Stimulated activated CD8-positive, alpha-beta memory T cell treated with anti-CD3 and anti-CD28 coated beads, Interleukin-15, amount 100 ng/mL, for 24 hours (primary cell): ENCODE data around the gene ACAN.

ENCODE experiments used
- DNase-seq: peaks from one replicate; pipeline ENCODE4 v3.0.0-alpha.2; 2020; ENCODE audit warnings: low read depth

Gene ACAN

DNA sequence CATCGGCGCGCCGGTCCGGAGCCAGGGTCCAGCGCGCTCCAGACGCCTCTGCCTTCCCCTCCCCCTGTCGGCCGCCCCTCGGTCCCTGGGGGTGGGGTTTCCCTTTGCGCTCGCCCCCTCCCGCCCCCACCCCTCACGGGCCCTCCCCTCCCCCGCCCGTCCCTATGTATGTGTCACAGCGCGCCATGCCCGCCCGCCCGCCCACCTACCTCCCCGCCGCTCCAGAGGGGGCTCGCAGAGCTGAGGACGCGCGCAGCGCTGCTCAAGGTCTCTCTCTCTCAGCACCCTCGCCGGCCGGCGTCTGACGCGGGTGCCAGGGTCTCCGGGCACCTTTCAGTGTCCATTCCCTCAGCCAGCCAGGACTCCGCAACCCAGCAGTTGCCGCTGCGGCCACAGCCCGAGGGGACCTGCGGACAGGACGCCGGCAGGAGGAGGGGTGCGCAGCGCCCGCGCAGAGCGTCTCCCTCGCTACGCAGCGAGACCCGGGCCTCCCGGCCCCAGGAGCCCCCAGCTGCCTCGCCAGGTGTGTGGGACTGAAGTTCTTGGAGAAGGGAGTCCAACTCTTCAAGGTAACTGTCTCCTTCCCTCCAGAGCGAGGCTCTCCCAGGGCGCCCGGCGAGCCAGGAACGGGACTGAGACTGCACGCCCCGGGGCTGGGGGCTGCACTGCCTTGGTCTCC lies at the start of gene ACAN:
Gene ACAN, plus strand, starts transcription at position 196 of the 679 bp plus-strand sequence. CDS start 32,771 bp downstream, outside the sequence.
- DNase-seq = no peak

DNA sequence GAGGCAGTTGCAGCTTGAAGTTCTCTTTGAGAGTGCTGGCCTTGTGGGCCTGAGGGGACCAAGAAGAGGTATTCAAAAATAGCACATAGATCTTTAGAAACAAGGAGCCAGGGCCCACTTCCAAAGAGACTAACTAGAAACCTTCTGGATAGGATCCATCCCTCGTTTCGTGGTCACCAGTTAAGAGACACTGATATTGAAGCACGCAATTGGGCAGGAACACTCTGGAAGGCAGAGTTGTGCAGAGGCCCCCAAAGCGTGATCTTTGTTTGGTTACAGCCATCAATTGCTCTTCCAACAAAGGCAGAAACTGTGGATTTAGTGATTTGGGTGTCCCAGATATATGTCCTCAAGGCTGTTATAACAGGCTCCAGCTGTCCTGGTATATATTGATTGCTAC lies 46.7 kb upstream of the ACAN start:
- no peak for DNase-seq

DNA sequence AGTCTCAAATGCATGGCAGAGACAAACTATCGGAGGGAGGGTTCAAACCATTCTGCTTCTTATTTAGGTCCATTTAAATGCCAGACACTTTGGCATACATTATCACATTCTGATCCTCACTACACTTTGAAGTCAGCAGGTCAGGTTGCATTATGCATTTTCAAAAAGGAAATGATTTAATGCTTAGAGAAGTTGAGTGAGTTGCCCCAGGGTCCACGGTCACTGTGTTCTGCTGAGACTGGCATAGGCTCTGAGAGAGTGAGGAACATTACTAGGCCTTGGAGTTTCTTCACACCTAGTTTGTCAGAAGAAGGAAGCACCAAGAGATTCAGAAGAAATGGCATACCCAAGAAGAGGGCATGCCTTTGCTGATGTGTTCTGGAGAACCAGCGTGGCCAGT lies 46.3 kb upstream of the ACAN start:
- no peak for DNase-seq

DNA sequence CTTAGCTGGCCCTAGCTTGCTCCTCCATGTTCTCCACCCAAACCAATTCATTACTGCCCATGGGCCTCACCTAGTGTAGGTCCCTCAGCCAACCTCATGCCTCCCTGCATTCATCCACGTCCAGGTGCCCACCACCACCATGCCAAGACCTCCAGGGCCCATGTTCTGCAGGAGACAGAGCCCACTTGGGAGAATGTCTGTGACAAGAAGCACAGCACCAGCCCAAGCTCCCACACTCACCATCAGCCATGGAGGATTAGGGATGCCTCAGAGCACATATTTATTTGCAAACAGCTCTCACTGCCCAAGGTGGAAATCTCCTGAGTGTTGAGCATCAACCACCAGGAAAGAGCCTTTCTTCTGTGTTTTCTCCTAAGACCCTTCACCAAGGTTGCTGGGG lies 43.4 kb upstream of the ACAN start:
- no peak for DNase-seq

DNA sequence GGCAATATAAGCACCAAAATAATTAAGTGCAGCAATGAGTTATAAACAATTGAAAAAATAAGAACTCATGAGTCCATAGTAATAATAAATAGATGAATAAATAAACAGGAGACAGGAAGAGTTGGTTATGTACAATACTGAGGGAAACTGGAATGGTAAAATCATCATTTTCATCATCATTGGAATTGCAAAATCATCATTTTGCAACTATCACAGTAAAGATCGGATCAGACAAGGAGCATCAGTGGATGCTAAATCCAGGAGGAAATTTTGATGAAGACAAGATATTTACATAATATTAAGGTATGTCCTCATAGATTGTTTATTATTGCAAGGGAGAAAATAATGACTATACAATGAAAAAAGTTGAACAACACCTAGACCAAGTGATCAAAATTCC lies 38.8 kb upstream of the ACAN start:
- no peak for DNase-seq

DNA sequence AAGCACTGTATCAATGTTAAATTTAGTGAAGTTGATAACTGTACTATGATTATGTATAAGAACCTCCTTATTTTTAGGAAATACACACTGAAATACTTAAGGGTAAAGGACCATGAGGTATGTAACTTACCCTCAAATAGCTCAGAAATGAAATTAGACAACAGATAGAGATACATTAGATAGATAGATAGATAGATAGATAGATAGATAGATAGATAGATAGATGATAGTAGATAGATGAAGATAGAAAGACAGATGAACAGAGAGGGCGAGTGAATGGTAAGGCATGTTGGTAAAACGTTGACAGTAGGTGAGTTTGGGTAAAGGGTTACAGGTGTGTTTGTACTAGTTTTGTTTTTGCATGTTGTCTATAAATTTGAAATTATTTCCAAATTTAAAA lies 38.0 kb upstream of the ACAN start:
- no peak for DNase-seq

DNA sequence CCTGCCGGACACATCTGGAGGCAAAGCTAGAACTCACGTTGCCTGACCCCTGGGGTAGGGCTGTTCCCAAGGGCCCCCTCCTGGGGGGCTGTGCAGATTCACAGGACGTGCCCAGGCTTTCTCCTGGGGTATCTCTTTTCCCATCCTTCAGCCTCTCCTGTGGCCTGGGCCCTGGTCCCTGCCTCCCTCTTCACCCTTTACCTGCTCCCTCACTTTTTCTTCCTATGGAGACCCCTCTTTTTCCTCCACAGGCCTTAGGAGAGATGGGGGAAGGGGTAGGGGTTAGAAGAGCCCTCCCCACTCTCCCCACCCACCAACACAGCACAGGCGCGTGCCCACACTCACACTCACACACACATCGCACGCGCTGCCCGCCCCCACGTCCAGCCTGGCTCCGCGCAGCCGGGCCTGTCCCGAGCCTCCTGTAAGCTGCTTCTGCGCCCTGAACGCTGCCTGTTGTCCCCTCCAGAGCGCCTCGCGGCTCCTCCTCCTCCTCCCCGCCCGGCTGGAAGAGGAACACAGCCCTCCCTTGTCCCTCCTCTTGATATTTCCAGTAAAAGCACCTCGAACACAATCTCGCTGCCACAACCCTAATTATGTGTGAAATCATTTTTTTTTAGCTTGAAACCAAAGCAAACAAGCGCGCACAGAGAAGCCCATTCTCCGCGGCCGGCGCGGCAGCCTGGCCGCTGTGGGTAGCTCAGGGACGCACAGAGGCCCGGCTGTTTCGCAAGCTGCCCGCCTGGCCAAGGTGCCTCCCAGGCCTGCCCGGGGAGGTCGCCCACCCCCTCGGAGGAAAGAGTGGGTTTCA lies 33.9 kb upstream of the ACAN start:
- DNase-seq = no peak

DNA sequence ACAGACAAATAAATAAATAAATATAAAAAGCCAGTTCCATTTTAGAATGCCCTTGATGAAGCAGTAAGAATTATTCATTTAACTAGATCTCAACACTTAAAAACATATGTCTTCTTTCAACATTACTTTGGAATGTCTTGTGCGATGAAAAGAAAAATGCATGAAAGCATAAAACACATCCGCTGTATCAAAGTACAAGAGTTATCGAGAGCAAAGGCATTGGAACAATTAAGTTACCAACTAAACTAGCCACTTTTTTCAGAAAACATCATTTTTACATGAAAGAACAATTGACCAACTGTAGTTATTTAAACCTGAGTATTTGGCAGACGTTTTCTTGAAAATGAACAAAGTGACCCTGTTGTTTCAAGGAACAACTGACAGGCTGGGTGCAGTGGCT lies 27.5 kb upstream of the ACAN start:
- no peak for DNase-seq

DNA sequence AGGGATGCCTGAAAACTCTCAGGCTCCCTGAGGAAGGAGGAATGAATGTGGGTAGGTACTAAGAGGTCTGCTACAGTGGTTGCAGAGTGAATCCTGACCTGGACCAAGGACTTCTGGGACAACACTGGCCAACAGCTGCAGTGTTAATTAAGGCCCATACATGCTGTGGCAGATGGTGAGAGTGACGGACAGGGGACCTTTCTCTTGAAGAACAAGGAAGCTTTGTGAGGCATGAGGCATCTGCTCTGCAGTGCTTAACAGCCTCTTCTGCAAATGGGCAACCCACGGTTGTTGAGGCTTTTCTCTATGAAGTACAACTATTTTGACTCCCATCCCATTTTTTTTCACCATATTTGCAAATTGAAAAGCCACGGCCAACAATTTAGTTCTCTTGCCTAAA lies 26.6 kb upstream of the ACAN start:
- no peak for DNase-seq

DNA sequence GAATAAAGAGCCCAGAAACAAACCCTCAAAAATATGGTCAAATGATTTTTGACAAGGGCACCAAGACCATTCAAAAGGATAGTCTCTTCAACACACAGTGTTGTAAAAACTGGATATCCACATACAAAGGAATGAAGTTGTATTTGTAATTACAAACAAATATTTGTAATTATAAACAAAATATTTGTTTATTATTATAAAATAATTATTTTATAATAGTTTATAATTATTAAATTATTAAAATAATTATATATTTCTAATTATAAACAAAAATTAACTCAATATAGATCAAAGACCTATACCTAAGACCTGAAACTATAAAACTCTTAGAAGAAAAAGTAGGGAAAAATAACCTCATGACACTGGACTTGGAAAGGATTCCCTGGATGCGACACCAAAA lies 23.3 kb upstream of the ACAN start:
- no peak for DNase-seq

DNA sequence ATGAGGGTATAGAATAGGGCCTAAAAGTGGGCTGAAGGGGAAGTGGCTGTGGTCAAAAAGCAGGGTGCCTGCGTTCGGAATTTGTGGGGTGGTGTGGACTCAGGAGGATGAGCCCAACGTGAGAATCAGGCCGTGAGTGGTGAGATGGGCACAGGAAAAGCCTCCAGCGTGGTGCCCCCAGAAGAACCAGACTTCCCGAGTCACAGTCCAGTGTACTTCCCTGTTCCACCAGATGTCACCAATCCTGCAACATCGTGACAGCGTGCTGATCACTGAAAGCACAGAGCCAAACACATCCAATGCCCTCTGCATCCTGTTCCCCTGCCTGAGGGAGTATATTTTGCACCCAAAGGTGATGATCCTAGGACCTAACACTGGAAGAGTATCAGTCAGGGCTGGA lies 20.8 kb upstream of the ACAN start:
- no peak for DNase-seq

DNA sequence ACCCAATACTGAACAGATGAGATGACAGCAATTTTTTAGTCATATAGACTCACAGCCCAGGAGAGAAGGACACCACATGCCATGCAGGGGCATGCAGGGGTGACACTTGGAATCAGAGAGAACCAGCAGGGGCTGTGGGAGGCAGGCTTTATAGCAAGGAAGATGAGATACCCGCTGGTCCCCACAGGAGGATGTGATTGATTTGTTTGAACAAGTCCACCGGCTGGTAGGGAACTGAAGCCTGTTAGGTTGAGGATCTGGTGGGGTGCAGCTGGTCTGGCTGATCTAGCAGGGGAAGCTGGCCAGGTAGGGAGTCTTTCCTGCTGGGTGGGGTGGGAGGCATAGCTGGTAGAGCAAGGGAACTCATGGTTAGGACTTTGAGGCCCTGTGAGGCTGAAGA lies 18.0 kb upstream of the ACAN start:
- DNase-seq = no peak

DNA sequence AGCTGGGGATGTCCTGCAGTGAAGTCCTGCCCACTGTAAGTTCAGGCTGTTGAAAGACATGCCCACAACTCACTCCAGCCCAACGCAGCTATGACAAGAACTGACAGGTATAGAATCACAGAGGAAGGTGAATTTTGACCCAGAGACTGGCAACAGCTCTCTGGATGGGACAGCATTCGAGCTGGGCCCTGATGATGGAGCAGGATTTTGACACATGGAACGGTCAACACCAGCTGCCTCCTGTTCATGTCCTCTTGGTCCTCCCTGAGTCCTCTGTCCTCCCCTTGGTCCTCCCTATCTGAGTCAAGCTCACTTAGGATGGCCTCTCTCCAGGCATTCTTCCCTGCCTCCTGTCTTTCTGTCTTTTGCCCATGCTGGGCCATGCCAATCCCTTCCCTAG lies 15.2 kb upstream of the ACAN start:
- no peak for DNase-seq

DNA sequence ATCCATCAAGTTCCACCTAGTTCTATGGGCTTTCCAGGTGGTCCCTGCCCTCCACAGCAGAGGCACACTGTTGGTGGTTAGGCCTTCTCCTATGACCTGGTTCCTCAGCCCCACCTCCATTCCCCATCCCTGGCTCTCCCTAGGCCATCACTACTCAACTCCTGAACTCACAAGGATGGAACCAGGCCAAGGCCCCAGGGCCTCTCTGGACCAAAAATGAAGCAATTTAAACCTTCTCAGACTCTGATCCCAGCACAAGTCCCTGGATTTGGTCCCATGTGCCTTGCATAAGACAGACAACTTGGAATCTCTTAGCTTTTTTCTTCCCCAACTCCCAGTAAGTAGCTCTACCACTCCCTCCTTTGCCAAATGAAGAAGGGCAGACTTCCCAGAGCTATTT lies 14.4 kb upstream of the ACAN start:
- no peak for DNase-seq

DNA sequence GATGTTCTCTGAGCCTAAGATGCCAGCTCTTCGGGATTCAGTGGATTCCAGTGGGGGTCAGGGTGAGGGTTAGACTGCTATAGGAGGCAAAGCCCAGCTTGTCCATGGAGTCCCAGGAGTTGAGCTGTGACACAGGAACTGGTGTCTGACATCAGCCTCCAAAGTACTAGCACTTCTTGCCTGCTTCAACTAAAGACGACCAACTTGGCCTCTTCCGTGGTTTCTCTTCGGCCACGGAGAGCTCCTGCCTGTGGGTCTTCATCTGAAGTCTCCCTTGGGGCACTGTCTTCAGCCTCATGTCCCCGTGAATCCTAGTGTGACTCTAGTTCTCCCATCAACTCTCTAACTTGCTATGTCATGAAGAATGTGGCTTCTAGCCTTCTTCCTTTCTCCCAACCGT lies 12.8 kb upstream of the ACAN start:
- no peak for DNase-seq

DNA sequence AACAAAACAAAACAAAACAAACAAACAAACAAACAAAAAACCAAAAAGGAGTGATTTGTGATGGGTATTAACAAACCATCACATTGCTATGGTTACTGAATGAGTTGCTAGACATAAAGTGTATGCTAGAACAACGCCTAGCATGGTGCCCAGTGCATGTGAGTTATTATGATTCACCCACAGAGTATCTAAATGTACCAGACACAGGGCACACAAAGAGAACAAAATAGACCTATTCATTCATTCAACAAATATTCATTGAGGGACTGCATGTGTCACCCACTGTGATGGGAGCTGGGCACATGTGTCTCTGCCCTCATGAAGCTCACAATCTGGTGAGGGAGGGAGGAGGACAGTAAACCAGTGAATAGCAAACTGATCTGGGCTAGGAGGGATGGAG lies 11.6 kb upstream of the ACAN start:
- DNase-seq = no peak

DNA sequence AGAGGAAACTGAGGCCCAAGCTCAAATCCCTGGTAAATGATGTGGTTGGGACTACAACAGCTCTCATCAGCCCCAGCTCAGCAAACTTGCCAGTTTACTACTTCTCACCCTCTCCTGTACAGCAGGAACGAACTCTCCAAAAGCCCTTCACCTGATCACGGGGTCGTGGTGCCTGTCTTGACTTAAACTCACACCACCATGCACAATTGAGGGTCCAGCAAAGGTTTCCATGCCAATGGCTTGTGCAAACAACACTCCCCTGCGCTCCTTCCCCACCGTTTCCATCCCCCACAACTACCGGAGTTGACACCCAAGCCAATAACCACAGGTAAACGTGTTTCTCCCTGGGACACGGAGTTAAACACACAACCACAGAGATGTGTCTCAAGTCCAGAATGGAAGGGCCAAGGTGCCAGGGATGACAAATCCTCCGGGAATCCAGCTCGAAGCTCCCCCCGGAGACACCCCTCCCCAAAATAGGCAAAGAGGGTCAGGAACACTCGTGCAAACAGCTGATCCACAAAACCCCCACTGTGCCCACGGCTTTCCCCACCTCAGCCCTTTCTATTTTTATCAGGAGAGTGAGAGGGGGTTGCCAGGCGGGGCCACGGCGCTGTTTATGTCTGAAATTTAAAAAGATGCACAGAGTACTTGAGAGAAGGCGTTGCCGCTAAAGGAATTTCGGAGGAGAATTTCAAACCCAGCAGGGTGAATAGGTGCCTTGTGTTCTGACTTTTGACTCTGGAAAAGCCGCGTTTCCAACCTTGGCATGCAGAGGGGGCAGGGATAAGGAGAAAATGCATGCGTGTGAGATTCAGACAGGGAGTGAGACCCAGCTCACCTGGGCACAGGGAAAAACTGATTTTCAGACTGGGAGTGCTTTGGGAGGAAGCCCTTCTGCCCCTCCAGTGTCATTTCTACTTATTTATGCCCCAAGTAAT lies 10.6 kb upstream of the ACAN start:
- no peak for DNase-seq

DNA sequence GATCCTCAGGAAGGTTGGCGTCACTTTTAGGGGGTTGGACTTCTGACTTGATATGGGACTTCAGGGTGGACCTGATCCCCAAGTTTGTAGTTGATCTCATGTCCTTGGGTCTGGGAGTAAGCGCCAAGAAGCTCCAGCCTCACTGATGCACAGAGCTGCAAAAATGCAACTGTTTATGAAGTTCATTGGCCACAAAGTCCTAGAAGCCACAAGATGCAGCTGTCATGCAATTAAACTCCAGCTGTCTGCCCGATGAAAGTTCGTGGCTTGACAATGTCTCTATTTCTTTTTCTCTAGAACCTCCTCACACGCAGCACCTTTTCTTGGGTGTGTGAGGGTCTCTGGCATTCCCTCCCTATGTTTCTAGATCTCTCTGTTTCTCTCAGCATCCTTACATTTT lies 9.2 kb upstream of the ACAN start:
- DNase-seq = no peak

DNA sequence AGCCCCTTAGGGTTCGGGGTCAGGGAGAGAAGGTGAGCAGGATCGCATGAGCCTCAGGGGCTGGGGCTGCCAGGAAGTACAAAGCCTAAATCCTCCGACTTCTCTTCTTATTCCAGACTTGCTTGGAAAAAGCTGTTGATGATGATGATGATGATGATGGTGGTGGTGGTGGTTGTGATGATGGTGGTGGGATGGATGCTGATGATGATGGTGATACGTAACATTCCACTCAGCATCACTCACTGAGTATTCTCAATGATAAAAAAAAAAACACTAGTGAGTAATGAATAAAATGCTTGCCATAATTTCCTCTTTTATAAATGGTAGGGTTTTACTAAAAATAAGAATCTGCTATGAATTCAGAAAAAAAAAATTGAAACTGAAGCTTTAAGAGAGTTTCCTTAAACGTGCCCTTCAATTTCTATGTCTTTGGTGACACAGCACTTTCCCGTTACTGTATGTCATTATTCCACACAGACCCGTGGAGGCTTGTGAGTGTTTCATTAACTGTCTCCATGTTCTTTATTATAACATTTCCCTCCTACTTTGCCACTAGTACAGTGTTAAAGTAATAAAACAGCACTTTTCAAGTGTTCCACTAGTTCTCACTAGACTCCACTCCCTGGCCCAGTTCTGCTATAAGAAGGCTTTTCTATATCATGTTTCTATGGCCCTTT lies 5.4 kb upstream of the ACAN start:
- DNase-seq = no peak

DNA sequence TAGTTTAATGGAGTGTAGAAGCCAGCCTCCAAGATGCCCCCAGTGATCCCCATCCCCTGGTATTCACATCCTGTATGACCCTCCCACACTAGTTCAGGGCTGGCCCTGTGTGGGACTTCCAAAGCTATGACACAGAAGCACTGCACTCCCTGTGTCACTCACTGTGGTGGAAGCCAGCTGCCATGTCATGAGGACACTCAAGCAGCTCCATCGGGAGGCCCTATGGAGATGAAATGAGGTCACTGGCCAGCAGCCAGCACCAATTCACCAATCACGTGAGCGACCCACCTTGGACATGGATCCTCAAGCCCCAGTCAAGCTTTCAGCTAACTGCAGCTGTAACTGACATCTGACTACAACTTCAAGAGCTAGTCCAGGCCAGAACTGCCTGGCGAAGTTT lies 3.9 kb upstream of the ACAN start:
- no peak for DNase-seq

DNA sequence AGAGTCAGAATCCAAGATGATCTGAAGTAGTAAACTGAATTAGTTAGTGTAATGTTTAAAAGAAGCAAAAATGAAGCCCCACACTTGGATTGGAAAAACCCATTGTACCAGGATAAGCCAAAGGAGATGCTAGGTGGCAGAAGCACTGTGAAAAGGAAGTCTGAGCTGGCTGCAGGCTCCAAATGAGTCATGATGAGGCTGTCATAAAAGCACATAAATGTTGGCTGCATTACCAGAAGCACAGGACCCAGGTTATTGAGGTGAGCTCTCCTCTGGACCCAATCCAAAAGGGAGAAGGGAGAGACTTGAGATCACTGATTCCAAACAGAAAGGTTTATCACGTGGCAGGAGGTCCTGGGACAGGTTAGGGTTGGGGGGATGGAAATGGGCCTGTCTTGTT lies 3.2 kb upstream of the ACAN start:
- DNase-seq = no peak

DNA sequence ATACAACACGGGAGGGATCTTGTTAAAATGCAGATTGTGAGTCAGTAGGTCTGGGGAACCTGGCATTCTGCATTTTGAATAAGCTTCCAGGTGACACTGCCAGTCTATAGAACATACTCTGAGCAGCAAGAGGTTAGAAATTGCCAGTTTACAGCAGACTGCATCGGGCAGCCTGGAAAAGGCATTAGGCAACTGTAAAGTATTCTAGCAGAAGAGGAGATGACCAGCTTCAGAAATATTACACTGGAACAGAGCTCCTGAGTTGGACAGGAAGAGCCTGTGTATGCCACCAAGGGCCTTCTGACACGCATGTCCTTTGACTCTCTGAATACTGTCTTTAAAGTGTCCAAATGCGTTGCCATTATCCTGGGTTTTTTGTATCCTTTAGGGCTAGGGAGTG lies 2.5 kb upstream of the ACAN start:
- no peak for DNase-seq
